Naive thymus-derived CD4-positive, alpha-beta T cell (primary cell): ENCODE results near the gene SPP2. TPM values are rescaled to one million over a fixed set of nuclear protein-coding genes. Genes with fewer than 3 reads are reported as not detected.

ENCODE experiments used
- ATAC-seq: fragments of 150-1000 bp; cut with Tn5 transposase; 2 replicates; pipeline ENCODE4 v1.10.0; 2021; ENCODE audit warnings: mild to moderate bottlenecking, moderate library complexity
- CTCF ChIA-PET: fragments of 350-600 bp; sonication (Branson Sonifier 250); formaldehyde crosslinking; loops from one replicate; lab custom pipeline; 2021; ENCODE audit warnings: antibody characterized with exemption; lab: Charles Lee
- POLR2A ChIA-PET: fragments of 350-600 bp; sonication (Branson Sonifier 250); formaldehyde crosslinking; loops from one replicate; lab custom pipeline; 2021; ENCODE audit warnings: antibody characterized with exemption, inconsistent platforms; lab: Charles Lee
- DNase-seq, 9 donors: peaks; one replicate each; pipeline versions ENCODE4 v3.0.0 to v3.0.0-alpha.2; 2020 to 2022; ENCODE audit warnings: mixed read lengths in 1 of 9
- H3K27ac ChIP-seq: one replicate; pipeline ENCODE4 v1.7.0; 2013; ENCODE audit warnings: mild to moderate bottlenecking, low read depth, low read length, moderate library complexity
- H3K27me3 ChIP-seq, 2 donors: one replicate each; pipeline ENCODE4 v1.7.0; 2013; ENCODE audit warnings: low read length in 2 of 2, mild to moderate bottlenecking in 2 of 2, moderate library complexity in 2 of 2; ENCODE audit not compliant: control insufficient read depth in 2 of 2, insufficient read depth in 2 of 2
- H3K36me3 ChIP-seq, 3 experiments: 1 replicate in 2 of 3; 2 replicates in 1 of 3; pipeline ENCODE4 v1.7.0; 2013; ENCODE audit warnings: low read length in 3 of 3, mild to moderate bottlenecking in 3 of 3, moderate library complexity in 1 of 3; ENCODE audit not compliant: insufficient read depth in 3 of 3, control insufficient read depth in 2 of 3
- H3K4me1 ChIP-seq, 2 donors: one replicate each; pipeline ENCODE4 v1.7.0; 2013; ENCODE audit warnings: low read length in 2 of 2, mild to moderate bottlenecking in 2 of 2, moderate library complexity in 1 of 2; ENCODE audit not compliant: control insufficient read depth in 2 of 2, insufficient read depth in 2 of 2
- H3K4me3 ChIP-seq: 2 replicates; pipeline ENCODE4 v1.7.0; 2013; ENCODE audit warnings: mild to moderate bottlenecking, low read length
- H3K9me3 ChIP-seq, 3 experiments: 1 replicate in 2 of 3; 2 replicates in 1 of 3; pipeline ENCODE4 v1.7.0; 2013; ENCODE audit warnings: low read length in 3 of 3; ENCODE audit not compliant: control insufficient read depth in 2 of 3
- H3K27ac Mint-ChIP-seq, 9 donors: one replicate each; pipeline ENCODE4 v1.8.0; 2020 to 2022; ENCODE audit warnings: mixed read lengths in 9 of 9, mild to moderate bottlenecking in 8 of 9, moderate library complexity in 5 of 9, inconsistent platforms in 2 of 9
- H3K27me3 Mint-ChIP-seq, 5 donors: one replicate each; pipeline ENCODE4 v1.8.0; 2021 to 2022; ENCODE audit warnings: mixed read lengths in 5 of 5, mild to moderate bottlenecking in 1 of 5
- H3K36me3 Mint-ChIP-seq, 5 donors: one replicate each; pipeline ENCODE4 v1.8.0; 2020 to 2022; ENCODE audit warnings: mixed read lengths in 5 of 5, mild to moderate bottlenecking in 3 of 5, inconsistent platforms in 1 of 5
- H3K4me1 Mint-ChIP-seq, 7 donors: one replicate each; pipeline ENCODE4 v1.8.0; 2020 to 2022; ENCODE audit warnings: mixed read lengths in 7 of 7, mild to moderate bottlenecking in 3 of 7, inconsistent platforms in 1 of 7
- H3K4me3 Mint-ChIP-seq, 10 donors: one replicate each; pipeline ENCODE4 v1.8.0; 2020 to 2022; ENCODE audit warnings: mild to moderate bottlenecking in 10 of 10, mixed read lengths in 10 of 10, moderate library complexity in 6 of 10, inconsistent platforms in 2 of 10
- H3K9me3 Mint-ChIP-seq, 11 donors: one replicate each; pipeline ENCODE4 v1.8.0; 2020 to 2022; ENCODE audit warnings: mixed read lengths in 11 of 11, mild to moderate bottlenecking in 4 of 11, inconsistent platforms in 1 of 11, moderate library complexity in 1 of 11
- intact Hi-C, 2 donors: fragments of 100-400 bp; cut with micrococcal nuclease; formaldehyde crosslinking; loops; one replicate each; pipeline ENCODE4 v1.15.1; 2023
- polyA plus RNA-seq, 2 donors: library from polyadenylated mRNA; unstranded; fragments of 300-500 nt; fragmentation: Illumina TruSeq; gene quantifications; one replicate each; pipeline ENCODE4 v1.2.3, GENCODE V29; 2021
- total RNA-seq, 6 experiments: library from RNA in 5 of 6; stranded (reverse) in 5 of 6; gene quantifications; 1 replicate in 5 of 6; 2 replicates in 1 of 6; pipeline ENCODE4 v1.2.3 and lab custom pipeline; 2021 to 2026

Gene SPP2
- total RNA-seq = not detected
- polyA plus RNA-seq = not detected
- not detected for total RNA-seq (lab: John Stamatoyannopoulos, UW)

GRCh38 chr2:234050455-234051135 lies at the start of gene SPP2:
TSS of gene SPP2 (plus strand) at chr2:234050702. CDS start at chr2:234050787, 85 bp downstream.
- Mint-ChIP-seq H3K4me3 (no peak within 1 kb of the TSS), H3K36me3 (no peaks in the 10 kb centered on the region), H3K27me3 (peaks cover 0 to 42% (median 4%) of the 10 kb centered on the region in 5 donors), H3K4me1 (peaks cover 2 to 12% (median 4%) of the 10 kb centered on the region in 7 donors), H3K27ac (no peak within 1 kb of the TSS), H3K9me3 (peaks cover 0 to 7% (median 0%) of the 10 kb centered on the region in 11 donors)
- Histone ChIP-seq H3K27me3 (no peaks in the 10 kb centered on the region), H3K27ac (no peak within 1 kb of the TSS), H3K36me3 (no peaks in the 10 kb centered on the region), H3K4me3 (no peak within 1 kb of the TSS), H3K4me1 (no peaks in the 10 kb centered on the region), H3K9me3 (no peaks in the 10 kb centered on the region)
- intact Hi-C loops = no loop called here
- DNase-seq (no peak), ATAC-seq (no peak)
- CTCF ChIA-PET = no interaction called here
- POLR2A ChIA-PET = no interaction called here

GRCh38 chr2:234001380-234002160 lies 48.9 kb upstream of the SPP2 start:
- DNase-seq (peak in 6 of 9 donors; percentile 7 to 38 (median 26)), ATAC-seq (peak; percentile 61)
- Mint-ChIP-seq H3K27ac (peak overlapping the region; percentile 50 to 86 (median 73)), H3K36me3 (peaks cover 0 to 7% (median 0%) of the 10 kb centered on the region in 5 donors), H3K4me1 (peaks cover 20 to 39% (median 35%) of the 10 kb centered on the region in 7 donors), H3K27me3 (peaks cover 0 to 43% (median 0%) of the 10 kb centered on the region in 5 donors), H3K4me3 (peak overlapping the region; percentile 26 to 80 (median 56)), H3K9me3 (no peaks in the 10 kb centered on the region)
- Histone ChIP-seq H3K9me3 (no peaks in the 10 kb centered on the region), H3K4me1 (peaks cover 19 to 24% of the 10 kb centered on the region in 2 donors), H3K27me3 (no peaks in the 10 kb centered on the region), H3K36me3 (no peaks in the 10 kb centered on the region), H3K27ac (no peak overlapping the region), H3K4me3 (no peak overlapping the region)
- ChIA-PET CTCF (no interaction called here), POLR2A (no interaction called here)
- intact Hi-C loops = no loop called here

GRCh38 chr2:234002281-234002680 lies 48.2 kb upstream of the SPP2 start:
- peak overlapping the region in 3 of 9 donors; percentile 12 to 68 (median 67) for H3K27ac Mint-ChIP-seq
- Histone ChIP-seq H3K4me3 (no peak overlapping the region), H3K27ac (no peak overlapping the region), H3K4me1 (peaks cover 19 to 24% of the 10 kb centered on the region in 2 donors), H3K27me3 (no peaks in the 10 kb centered on the region), H3K9me3 (no peaks in the 10 kb centered on the region), H3K36me3 (no peaks in the 10 kb centered on the region)
- DNase-seq (no peak), ATAC-seq (no peak)
- peaks cover 0 to 7% (median 0%) of the 10 kb centered on the region in 5 donors for H3K36me3 Mint-ChIP-seq
- H3K4me1 Mint-ChIP-seq = peaks cover 19 to 39% (median 33%) of the 10 kb centered on the region in 7 donors
- CTCF ChIA-PET = no interaction called here
- POLR2A ChIA-PET = no interaction called here
- no peaks in the 10 kb centered on the region for H3K9me3 Mint-ChIP-seq
- intact Hi-C loops = no loop called here
- H3K27me3 Mint-ChIP-seq = peaks cover 0 to 50% (median 0%) of the 10 kb centered on the region in 5 donors
- H3K4me3 Mint-ChIP-seq = no peak overlapping the region

GRCh38 chr2:234003972-234004617 lies 46.4 kb upstream of the SPP2 start:
- H3K27ac Mint-ChIP-seq = peak overlapping the region in 1 of 9 donors; percentile 11
- ATAC-seq = no peak
- H3K36me3 Mint-ChIP-seq = peaks cover 0 to 7% (median 0%) of the 10 kb centered on the region in 5 donors
- Histone ChIP-seq H3K27me3 (no peaks in the 10 kb centered on the region), H3K9me3 (no peaks in the 10 kb centered on the region), H3K4me3 (no peak overlapping the region), H3K4me1 (peaks cover 19 to 24% of the 10 kb centered on the region in 2 donors), H3K27ac (no peak overlapping the region), H3K36me3 (no peaks in the 10 kb centered on the region)
- peaks cover 12 to 31% (median 25%) of the 10 kb centered on the region in 7 donors for H3K4me1 Mint-ChIP-seq
- peaks cover 0 to 68% (median 0%) of the 10 kb centered on the region in 5 donors for H3K27me3 Mint-ChIP-seq
- intact Hi-C loops = no loop called here
- POLR2A ChIA-PET = no interaction called here
- CTCF ChIA-PET = no interaction called here
- H3K4me3 Mint-ChIP-seq = no peak overlapping the region
- peaks cover 0 to 1% (median 0%) of the 10 kb centered on the region in 11 donors for H3K9me3 Mint-ChIP-seq
- DNase-seq = no peak

GRCh38 chr2:234005126-234005525 lies 45.4 kb upstream of the SPP2 start:
- H3K27ac ChIP-seq = no peak overlapping the region
- CTCF ChIA-PET = interaction anchor here (0.7 kb wide), 1 partner anchor 484 kb away, joined by 4 read pairs; no protein-coding TSS in a partner anchor
- no peak overlapping the region for H3K4me3 ChIP-seq
- H3K9me3 ChIP-seq = no peaks in the 10 kb centered on the region
- H3K27me3 Mint-ChIP-seq = peaks cover 0 to 75% (median 0%) of the 10 kb centered on the region in 5 donors
- peaks cover 19 to 24% of the 10 kb centered on the region in 2 donors for H3K4me1 ChIP-seq
- H3K27ac Mint-ChIP-seq = no peak overlapping the region
- peaks cover 12 to 29% (median 26%) of the 10 kb centered on the region in 7 donors for H3K4me1 Mint-ChIP-seq
- POLR2A ChIA-PET = no interaction called here
- no peak overlapping the region for H3K4me3 Mint-ChIP-seq
- H3K36me3 Mint-ChIP-seq = peaks cover 0 to 7% (median 0%) of the 10 kb centered on the region in 5 donors
- H3K27me3 ChIP-seq = no peaks in the 10 kb centered on the region
- DNase-seq (no peak), ATAC-seq (no peak)
- H3K9me3 Mint-ChIP-seq = peaks cover 0 to 1% (median 0%) of the 10 kb centered on the region in 11 donors
- no peaks in the 10 kb centered on the region for H3K36me3 ChIP-seq
- intact Hi-C loops = no loop called here

- Histone ChIP-seq H3K4me3 (no peak overlapping the region), H3K27me3 (no peaks in the 10 kb centered on the region), H3K9me3 (no peaks in the 10 kb centered on the region), H3K27ac (no peak overlapping the region), H3K36me3 (no peaks in the 10 kb centered on the region), H3K4me1 (peaks cover 9 to 10% of the 10 kb centered on the region in 2 donors)
- Mint-ChIP-seq H3K4me3 (no peak overlapping the region), H3K4me1 (peaks cover 6 to 23% (median 14%) of the 10 kb centered on the region in 7 donors), H3K27me3 (peaks cover 0 to 86% (median 0%) of the 10 kb centered on the region in 5 donors), H3K36me3 (peaks cover 0 to 7% (median 0%) of the 10 kb centered on the region in 5 donors), H3K27ac (no peak overlapping the region), H3K9me3 (peaks cover 0 to 6% (median 0%) of the 10 kb centered on the region in 11 donors)
- POLR2A ChIA-PET = no interaction called here
- intact Hi-C loops = no loop called here
- DNase-seq = no peak
- ATAC-seq = no peak
- CTCF ChIA-PET = no interaction called here
Observed at GRCh38 chr2:234006501-234006900, 44.0 kb upstream of the SPP2 start.
